ENCODE data around the gene NCOA5.

The NCOA5 gene

DNA sequence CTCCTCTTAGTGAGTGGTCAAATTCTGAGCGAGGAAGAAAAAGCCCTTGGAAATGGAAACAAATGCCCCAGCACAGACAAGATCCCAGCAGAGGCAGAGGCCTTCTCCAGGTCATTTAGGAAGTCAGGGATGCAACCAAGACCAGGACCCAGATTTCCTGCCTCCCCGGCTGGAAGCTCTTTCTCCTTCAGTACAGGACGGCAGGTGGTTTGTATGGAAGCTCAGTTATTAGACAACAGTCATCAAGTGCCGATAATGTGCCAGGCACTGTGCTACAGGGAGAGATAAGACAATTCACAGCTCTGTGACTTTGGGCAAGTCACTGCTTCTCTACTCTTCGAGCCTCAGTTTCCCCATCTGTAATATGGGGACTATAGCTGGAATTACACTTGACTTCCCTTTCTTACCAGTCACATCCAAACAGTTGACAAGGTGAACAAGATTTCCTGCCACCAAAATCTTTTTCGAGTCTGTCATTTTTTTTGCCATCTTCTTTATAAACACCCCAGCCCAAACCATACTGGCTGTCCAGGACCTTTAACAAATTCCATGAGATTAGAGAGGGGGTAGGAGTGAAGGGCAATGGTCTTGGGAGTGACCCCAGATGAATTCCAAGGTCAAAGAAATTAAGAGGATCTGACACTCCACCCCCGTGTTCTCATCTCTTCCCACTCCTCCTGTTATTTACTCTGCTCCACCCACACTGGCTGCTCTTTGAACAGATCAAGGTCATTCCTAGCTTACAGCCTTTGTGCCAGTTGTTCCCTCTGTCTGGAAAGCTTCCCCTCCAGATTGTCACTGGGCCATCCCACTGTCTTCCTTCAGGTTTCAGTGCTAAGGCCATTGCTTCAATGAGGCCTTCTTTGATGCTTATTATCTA is 75.0 kb downstream of the NCOA5 start:
- no peak for DNase-seq (ENCODE audit: low read depth)

DNA sequence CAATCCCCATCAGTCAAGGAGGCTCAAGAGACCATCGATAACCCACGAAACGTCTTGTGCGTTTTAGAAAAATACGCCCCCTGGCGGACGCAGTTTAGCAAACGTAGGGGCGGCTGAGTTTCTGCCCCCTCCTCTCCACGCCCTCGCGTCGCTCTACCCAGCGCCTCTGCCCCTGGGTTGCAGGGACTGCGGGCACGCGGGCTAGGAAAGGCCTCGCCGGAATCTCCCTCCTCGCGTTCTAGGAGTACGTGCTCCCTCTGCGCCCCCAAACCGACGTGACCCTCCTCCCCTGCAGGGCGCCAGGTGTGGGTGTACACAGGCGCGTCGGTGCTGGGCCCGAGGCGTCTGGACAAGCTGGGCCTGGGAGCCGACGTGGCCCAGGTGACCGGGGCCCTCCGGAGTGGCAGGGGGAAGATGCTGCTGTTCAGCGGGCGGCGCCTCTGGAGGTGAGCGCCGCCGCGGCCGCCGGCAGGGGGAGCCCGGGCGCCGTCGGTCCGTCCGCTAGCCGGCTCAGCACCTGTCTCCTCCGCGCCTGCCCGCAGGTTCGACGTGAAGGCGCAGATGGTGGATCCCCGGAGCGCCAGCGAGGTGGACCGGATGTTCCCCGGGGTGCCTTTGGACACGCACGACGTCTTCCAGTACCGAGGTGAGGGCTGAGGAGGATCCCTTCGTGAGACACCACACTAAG is 75.8 kb downstream of the NCOA5 start:
- no peak for DNase-seq (ENCODE audit: low read depth)

DNA sequence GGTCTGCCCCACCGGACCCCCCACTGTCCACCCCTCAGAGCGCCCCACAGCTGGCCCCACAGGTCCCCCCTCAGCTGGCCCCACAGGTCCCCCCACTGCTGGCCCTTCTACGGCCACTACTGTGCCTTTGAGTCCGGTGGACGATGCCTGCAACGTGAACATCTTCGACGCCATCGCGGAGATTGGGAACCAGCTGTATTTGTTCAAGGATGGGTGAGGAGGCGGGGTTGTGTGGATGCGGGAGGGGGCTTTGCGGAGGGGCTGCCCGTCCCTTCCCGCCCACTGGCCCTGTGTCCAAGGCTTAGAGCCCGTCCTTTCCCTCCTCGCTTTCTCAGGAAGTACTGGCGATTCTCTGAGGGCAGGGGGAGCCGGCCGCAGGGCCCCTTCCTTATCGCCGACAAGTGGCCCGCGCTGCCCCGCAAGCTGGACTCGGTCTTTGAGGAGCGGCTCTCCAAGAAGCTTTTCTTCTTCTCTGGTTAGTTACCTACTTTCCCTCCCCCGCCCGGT is 76.4 kb downstream of the NCOA5 start:
- DNase-seq (ENCODE audit: low read depth), result no peak

GRCh38 chr20:46012921-46013320 is 76.8 kb downstream of the NCOA5 start:
- DNase-seq (ENCODE audit: low read depth), result no peak

GRCh38 chr20:46011631-46012482 is 77.9 kb downstream of the NCOA5 start:
- no peak for DNase-seq (ENCODE audit: low read depth)
